HG02571 (cell line): ENCODE data around the gene CA12.
"Not testable (repeated sequence)": the region's sequence is repeated elsewhere in the genome, so short reads cannot be mapped to it uniquely, and the experiment has no call there.

Experiments
- ATAC-seq: cut with Tn5 transposase; IDR thresholded peaks from one replicate; pipeline ENCODE4 v1.9.1; 2021; ENCODE audit warnings: mild to moderate bottlenecking, moderate library complexity; ENCODE audit not compliant: unreplicated experiment

Gene CA12

GRCh38 chr15:63360170-63360569 is 21.5 kb downstream of the CA12 start:
- ATAC-seq, result no peak

GRCh38 chr15:63358241-63359029 is 23.2 kb downstream of the CA12 start:
- no peak for ATAC-seq

- ATAC-seq, result no peak
Measured at GRCh38 chr15:63357731-63358130, 23.9 kb downstream of the CA12 start.

DNA sequence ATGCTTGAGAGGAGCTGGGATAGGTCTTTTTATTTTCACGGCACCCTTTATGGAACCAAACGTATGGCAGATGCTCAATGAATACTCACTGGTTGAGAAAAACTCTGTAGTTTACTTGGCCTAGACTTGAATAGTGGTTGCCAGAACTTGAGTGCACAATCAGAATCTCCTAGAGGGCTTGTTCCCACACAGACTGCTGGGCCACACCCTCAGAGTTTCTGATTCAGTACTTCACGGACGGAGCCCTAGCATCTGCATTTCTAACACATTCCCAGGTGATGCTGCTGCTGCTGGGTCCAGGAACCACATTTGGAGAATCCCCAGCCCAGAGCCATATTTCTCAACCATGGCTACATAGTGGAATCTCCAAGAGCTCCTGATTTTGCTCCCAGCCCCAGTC is 24.6 kb downstream of the CA12 start:
- ATAC-seq, result no peak

DNA sequence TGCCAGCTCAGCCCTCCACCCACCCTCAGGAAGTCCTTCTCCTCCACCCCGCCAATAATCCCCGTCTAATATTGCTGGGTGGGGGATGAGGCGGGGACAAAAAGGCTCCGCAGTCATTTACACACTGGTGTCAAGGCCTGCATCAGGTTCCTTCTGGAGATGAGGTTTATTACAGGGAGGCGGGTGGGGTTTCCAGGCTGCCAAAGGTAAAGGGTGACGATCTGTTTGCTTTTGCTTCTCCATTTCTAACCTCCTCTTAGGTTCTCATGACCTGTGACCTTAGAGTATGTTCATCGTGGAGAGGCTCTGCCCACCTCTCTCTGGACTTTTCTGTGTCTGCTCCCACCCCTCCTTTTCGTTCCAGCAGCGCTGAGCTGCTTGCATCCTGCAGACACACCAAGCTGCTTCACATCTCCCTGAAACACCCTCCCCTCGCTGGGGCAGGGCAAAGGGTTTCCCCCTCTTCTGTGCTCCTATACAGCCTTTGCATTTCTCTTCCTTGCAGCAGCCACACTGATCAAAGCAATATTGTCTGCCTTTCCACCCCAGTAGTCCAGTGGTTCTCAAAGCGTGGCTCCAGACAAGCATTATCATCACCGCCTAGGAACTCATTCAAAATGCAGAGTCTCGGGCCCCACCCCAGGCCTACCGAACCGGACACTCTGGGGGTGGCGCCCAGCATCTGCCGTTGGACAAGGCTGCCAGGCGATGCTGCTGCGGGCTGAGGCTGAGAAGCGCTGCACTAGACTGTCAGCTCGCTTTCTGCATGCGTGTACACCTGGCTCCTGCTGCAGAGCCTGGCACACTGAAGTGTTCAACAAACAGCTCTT is 26.6 kb downstream of the CA12 start:
- no peak for ATAC-seq

DNA sequence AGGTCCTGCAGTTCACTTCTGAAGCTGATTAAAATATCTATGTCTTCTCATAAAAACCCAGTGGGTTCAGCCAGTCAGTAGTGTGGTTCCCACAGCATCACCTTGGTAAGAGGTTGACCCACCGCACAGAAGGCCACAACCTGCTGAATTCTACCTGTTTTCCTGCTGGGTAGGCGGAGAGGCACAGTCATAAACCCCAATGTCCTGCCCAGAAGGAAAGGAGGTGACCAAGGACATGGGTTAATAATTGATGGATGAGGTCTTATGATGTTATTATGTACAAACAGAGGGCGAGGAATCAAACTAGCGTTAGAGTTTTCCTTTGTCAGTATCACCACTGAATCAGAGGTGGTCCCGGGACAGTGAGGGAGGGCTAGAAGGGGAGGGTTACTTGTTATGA is 27.8 kb downstream of the CA12 start:
- ATAC-seq, result no peak

DNA sequence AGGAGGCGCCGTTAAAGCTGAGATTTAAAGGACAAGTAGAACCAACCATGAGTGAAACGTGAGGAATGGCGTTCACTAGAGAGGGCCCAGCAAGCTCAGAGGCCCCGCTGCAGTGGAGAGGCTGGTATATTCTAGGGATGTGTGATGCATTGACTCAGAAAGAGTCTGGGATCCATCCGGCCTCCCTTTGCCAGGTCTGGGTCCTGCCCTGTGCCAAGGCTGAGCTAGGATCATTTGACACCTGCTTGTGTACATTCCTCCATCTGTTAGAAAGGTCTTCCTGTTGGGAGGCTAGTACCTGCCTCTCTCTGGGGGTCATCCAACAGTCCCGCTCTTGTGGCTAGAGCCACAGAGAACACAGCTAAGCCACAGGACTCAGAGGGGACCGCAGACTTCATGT is 28.4 kb downstream of the CA12 start:
- ATAC-seq, result no peak

GRCh38 chr15:63352808-63353207 is 28.8 kb downstream of the CA12 start:
- no peak for ATAC-seq

- no peak for ATAC-seq
Measured at GRCh38 chr15:63351170-63351569, 30.5 kb downstream of the CA12 start.

DNA sequence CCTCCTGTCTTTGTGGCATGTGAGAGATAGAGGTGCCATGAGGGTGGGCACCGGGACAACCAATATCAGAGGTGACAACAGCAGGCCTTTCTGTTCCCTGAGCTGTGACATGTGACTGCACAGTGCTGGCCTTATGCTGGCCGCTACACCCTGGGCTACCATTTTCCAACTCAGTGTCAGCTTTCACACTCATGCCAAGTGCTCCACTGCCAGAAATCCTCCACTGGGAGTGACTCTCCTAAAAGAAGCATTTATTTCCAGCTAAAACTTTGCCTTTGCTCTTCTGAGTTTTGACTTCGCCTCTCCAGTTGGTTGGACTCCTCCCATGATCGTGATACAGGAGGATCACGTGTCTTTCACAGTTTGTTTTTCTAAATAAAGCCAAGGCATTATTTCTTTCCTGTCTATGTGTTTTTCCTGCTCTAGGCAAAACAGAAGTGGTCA is 31.4 kb downstream of the CA12 start:
- no peak for ATAC-seq

DNA sequence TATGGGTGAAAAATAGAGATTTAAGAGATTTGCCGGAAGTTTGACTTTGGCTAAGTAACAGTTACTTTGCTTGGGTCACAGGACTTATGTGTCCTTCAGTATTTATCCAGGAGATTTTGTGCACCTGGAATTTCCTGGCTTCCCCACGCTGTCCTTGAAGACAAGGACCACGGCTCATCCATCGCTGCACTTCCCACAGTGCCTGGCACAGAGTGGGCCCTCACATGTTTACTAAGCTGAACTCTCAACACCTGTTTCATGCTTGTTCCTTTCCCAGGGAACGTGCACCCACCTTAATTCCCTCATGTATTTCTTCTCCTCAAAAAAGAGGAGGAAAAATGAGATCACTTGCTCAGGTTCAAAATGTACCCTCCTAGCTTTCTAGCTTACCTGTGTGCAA is 32.0 kb downstream of the CA12 start:
- ATAC-seq, result no peak

DNA sequence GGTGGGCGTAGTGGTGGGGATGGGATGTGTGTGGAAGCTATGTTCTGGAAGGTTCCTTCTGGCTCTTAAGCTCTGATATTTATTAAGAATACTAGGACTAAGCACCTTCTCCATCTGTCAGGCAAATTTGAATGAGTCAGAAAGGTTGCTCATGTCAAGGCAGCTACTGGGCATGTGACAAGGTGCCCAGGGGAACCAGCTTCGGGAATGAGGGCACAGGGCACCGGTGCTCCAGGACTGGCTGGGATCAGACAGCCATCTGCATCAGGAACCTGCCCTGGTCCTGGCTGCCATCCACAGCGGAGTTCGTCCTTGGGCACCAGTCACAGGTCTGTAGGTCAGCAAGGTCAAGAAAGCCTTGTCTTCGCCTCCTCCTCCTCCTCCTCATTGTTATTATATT is 32.5 kb downstream of the CA12 start:
- no peak for ATAC-seq

- no peak for ATAC-seq
Measured at GRCh38 chr15:63348392-63348791, 33.3 kb downstream of the CA12 start.

- no peak for ATAC-seq
Measured at GRCh38 chr15:63347074-63347857, 34.4 kb downstream of the CA12 start.

- ATAC-seq, result no peak
Measured at GRCh38 chr15:63345391-63345752, 36.3 kb downstream of the CA12 start.

GRCh38 chr15:63344731-63345390 is 36.8 kb downstream of the CA12 start:
- ATAC-seq, result no peak

DNA sequence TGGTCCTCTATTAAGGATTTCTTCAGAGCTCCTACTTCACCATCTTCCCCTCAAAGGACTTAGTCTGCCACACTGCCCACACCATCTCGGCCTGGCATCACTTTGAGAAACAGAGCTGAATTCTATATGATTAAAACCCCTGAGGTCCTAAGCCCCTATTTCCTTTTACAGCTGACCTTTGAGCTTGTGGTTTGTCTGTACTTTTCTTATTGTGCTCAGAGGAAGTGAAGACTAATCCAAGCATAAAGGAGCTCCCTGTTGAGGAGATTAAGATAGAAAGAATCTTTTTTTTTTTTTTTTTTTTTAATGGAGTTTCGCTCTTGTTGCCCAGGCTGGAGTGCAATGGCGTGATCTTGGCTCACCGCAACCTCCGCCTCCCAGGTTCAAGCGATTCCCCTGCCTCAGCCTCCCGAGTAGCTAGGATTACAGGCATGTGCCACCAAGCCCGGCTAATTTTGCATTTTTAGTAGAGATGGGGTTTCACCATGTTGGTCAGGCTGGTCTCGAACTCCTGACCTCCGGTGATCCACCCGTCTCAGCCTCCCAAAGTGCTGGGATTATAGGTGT is 38.6 kb downstream of the CA12 start:
- not testable (repeated sequence) for ATAC-seq

- ATAC-seq, result no peak
Measured at GRCh38 chr15:63341898-63342297, 39.7 kb downstream of the CA12 start.

DNA sequence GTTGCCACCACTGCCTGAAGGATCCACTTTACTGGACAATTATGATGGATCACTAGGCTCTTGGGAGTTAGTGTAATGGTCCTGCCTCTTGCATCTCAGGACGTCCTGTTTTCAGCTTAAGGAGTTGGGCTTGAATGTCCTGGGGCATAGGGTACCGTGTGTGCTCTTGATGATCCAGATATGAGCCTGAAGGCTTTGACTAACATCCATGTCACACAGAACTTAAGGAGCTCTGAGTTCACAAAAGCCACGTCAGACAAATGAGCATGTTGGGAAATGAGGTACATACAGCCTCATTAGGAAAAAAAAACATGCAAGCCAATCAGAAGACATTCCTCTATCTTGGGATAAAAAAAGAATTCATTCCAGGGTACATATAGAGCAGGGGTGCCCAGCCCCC is 40.8 kb downstream of the CA12 start:
- no peak for ATAC-seq

- ATAC-seq, result no peak
Measured at GRCh38 chr15:63340353-63340752, 41.3 kb downstream of the CA12 start.

DNA sequence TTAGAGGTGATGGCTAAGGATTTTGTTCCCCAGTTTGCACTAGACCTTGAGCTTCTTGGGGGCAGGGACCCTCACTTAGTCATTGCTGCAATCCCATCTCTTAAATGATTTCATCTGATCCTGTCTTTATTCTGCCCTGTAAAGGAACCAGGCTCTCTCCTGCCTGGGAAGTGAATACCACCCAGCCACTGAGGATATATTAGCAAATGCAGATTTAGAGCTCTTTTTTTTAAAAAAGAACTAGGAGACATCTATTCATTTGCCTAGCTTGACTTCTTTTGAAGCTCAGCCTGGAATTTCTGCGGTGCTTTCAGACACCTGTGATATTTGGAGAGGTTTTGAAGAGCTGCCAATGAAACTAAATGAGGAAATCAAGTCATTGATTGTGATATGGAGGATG is 41.8 kb downstream of the CA12 start:
- no peak for ATAC-seq
